ENCODE data around the gene AXL.
"Not testable (repeated sequence)": the region's sequence is repeated elsewhere in the genome, so short reads cannot be mapped to it uniquely, and the experiment has no call there.

The AXL gene

GRCh38 chr19:41218615-41219507, at the start of gene AXL:
TSS of gene AXL (plus strand) at chr19:41219223. CDS start at chr19:41219393, 170 bp downstream.
- DNase-seq, result no peak

- no peak for DNase-seq
Observed at GRCh38 chr19:41172297-41173164, 46.5 kb upstream of the AXL start.

GRCh38 chr19:41174297-41174928, 44.6 kb upstream of the AXL start:
- DNase-seq, result no peak

GRCh38 chr19:41175801-41176777, 42.9 kb upstream of the AXL start:
- DNase-seq, result peak; percentile 14 to 19

- DNase-seq, result not testable (repeated sequence)
Observed at GRCh38 chr19:41180173-41180572, 38.9 kb upstream of the AXL start.

GRCh38 chr19:41186971-41187883, 31.8 kb upstream of the AXL start:
- no peak for DNase-seq

GRCh38 chr19:41187884-41188279, 31.1 kb upstream of the AXL start:
- DNase-seq, result no peak

- DNase-seq, result no peak
Observed at GRCh38 chr19:41189425-41190065, 29.5 kb upstream of the AXL start.

- DNase-seq, result no peak
Observed at GRCh38 chr19:41192574-41193429, 26.2 kb upstream of the AXL start, which contains the start of gene CYP2S1. TSS of gene CYP2S1 (plus strand) at chr19:41193219. CDS start at chr19:41193265, 46 bp downstream.

- DNase-seq, result no peak
Observed at GRCh38 chr19:41193430-41194156, 25.4 kb upstream of the AXL start.

GRCh38 chr19:41194157-41194552, 24.9 kb upstream of the AXL start:
- DNase-seq, result no peak

- DNase-seq, result no peak
Observed at GRCh38 chr19:41195675-41196497, 23.1 kb upstream of the AXL start.

- DNase-seq, result no peak
Observed at GRCh38 chr19:41198559-41198958, 20.5 kb upstream of the AXL start.

- DNase-seq, result no peak
Observed at GRCh38 chr19:41203371-41203770, 15.7 kb upstream of the AXL start.

- peak; percentile 83 to 84 for DNase-seq
Observed at GRCh38 chr19:41204338-41204737, 14.7 kb upstream of the AXL start.

GRCh38 chr19:41205995-41206394, 13.0 kb upstream of the AXL start:
- DNase-seq, result peak in 1 of 2 experiments; percentile 20

GRCh38 chr19:41206456-41206855, 12.6 kb upstream of the AXL start:
- DNase-seq, result no peak
